Heart left ventricle (tissue), 16 donors: ENCODE results near the gene LRMDA. TPM values are rescaled to one million over a fixed set of nuclear protein-coding genes. Genes with fewer than 3 reads are reported as not detected.

ENCODE experiments used
- ATAC-seq, 4 donors: fragments of 200-7000 bp; cut with Tn5 transposase; one replicate each; pipeline ENCODE4 v1.9.1; 2020 to 2022; ENCODE audit warnings: moderate library complexity in 4 of 4, mild to moderate bottlenecking in 3 of 4, moderate number of reproducible peaks in 1 of 4
- DNase-seq, 5 donors: peaks; one replicate each; pipeline ENCODE4 v3.0.0-alpha.2; 2020
- H3K27ac ChIP-seq, 12 donors: fragments of 200-600 bp; sonication (generic) in 4 of 12; one replicate each; pipeline versions ENCODE4 v1.5.0 to v1.8.0; 2016 to 2022; ENCODE audit warnings: mild to moderate bottlenecking in 2 of 12
- H3K27me3 ChIP-seq, 9 donors: fragments of 200-600 bp; sonication (generic) in 2 of 9; one replicate each; pipeline versions ENCODE4 v1.5.1 to v1.8.0; 2016 to 2022; ENCODE audit warnings: mild to moderate bottlenecking in 3 of 9
- H3K36me3 ChIP-seq, 9 donors: fragments of 200-600 bp; sonication (generic) in 2 of 9; one replicate each; pipeline versions ENCODE4 v1.5.0 to v1.8.0; 2018 to 2022; ENCODE audit warnings: mild to moderate bottlenecking in 2 of 9
- H3K4me1 ChIP-seq, 12 donors: fragments of 200-600 bp; sonication (generic) in 4 of 12; one replicate each; pipeline versions ENCODE4 v1.5.0 to v1.8.0; 2016 to 2022; ENCODE audit warnings: mild to moderate bottlenecking in 3 of 12
- H3K4me3 ChIP-seq, 12 donors: fragments of 200-600 bp; sonication (generic) in 4 of 12; one replicate each; pipeline versions ENCODE4 v1.5.0 to v1.8.0; 2017 to 2022; ENCODE audit warnings: mild to moderate bottlenecking in 9 of 12, moderate library complexity in 4 of 12
- H3K9me3 ChIP-seq, 12 donors: fragments of 200-600 bp; sonication (generic) in 4 of 12; one replicate each; pipeline versions ENCODE4 v1.5.0 to v1.8.0; 2016 to 2022; ENCODE audit warnings: mild to moderate bottlenecking in 1 of 12
- POLR2A ChIP-seq, 2 donors: fragments of 450-650 bp; IDR thresholded peaks; one replicate each; pipeline ENCODE4 v1.6.1; 2017; ENCODE audit warnings: antibody characterized with exemption in 2 of 2, mild to moderate bottlenecking in 2 of 2, moderate library complexity in 2 of 2
- WGBS, 4 donors: extraction: QIAGEN DNeasy Blood & Tissue Kit in 2 of 4; methylation state at CpG; one replicate each; pipeline versions ENCODE4 v1.1.5 to v1.1.7; 2013 to 2018; 5-methylcytosine and 5-hydroxymethylcytosine counted together
- intact Hi-C, 10 donors: fragments of 100-400 bp; cut with DNase I; formaldehyde crosslinking; loops; one replicate each; pipeline versions ENCODE4 v1.11.1 to v1.14.2; 2022
- polyA plus RNA-seq, 2 donors: library from polyadenylated mRNA; stranded (reverse); fragments of 200-250 nt; gene quantifications; one replicate each; pipeline ENCODE4 v1.2.3, GENCODE V29; 2013
- total RNA-seq, 9 donors: library from RNA; depleted of rRNA in 2 of 9; stranded (reverse); fragments of >200 nt in 2 of 9; fragmentation: NEBNext Ultra II Directional in 3 of 9; extraction: Animal tissue kit (Norgen Biotek cat#: 25700) in 3 of 9; gene quantifications; one replicate each; pipeline versions ENCODE4 v1.1.0 to v1.2.4, GENCODE V29; 2016 to 2023
- TF ChIP-seq, protein P1 (sequence below), 12 donors: fragments of 200-600 bp; sonication (generic) in 4 of 12; IDR thresholded peaks; one replicate each; pipeline versions ENCODE4 v1.5.0 to v1.8.0; 2018 to 2022; ENCODE audit warnings: antibody characterized with exemption in 12 of 12, mild to moderate bottlenecking in 5 of 12
- donor health status: ischemic (EF 13 %, LVEDD 7.1; RV severe dilation, severe dysfunction).
- donor health status: healthy with polysubstance abuse.
- donor health status: DM: no; HTN: yes; CAD: no.
- donor health status: DM: no; HTN: no; CAD: no.
- donor health status: ischemic (EF 25% LVEDD 6.9; RV normal size, moderate dysfunction).
- donor health status: ischemic (EF 25% LVEDD 5.7; RV mildly dilated, moderate dysfunction).
- donor health status: healthy.
- donor health status: DM: yes; HTN: yes; CAD: no.
- donor health status: ischemic (EF 35%, LVEDD 5.7; RV mildly dilated, moderate dysfunction).
- donor health status: nonischemic (EF 11% LVEDD 7.7; RV severe dilation, severe dysfunction).
- donor health status: DM: yes; HTN: yes; CAD: no.
- donor health status: PGD.
- donor health status: ischemic (EF 29% LVEDD 5.4; RV normal size, mild dysfunction).
- donor health status: nonischemic (EF 23%, LVEDD 6.1; RV moderate dilation, normal function).

Gene LRMDA
- total and polyA plus RNA-seq, 11 donors = 2.4 to 34.4 (median 14.9) TPM

DNA sequence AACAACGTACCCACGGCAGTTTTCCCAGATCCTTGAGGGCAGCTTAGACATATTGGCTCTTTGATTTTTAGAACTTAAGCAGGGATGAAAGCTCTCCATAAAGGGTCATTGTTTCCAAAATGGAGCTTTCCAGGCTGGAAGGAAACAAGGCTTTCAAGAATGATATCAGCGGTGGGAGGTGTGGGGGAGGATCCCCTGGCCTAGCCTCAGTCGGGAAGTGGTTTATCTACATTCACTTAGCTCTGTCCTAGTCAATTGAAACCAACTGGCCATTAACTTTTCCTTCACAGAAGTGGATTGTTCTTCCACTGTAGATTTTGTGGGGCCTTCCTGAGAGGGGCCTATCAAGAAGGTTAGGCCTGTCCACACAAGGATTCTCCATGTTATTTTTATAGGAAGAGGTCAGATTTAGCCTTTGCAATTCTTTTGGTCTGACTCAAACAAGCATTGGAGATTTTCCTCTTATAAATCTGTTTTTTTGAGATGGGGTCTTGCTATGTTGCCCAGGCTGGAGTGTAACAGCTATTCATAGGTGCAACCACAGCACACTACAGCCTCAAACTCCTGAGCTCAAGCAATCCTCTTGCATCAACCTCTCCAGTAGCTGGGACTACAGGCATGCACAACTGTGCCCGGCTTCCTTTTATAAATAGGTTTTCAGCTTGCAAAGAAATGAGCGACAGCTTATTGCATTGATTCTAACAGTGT, 343.5 kb downstream of the LRMDA start:
- peak overlapping the region in 11 of 12 donors; percentile 8 to 67 (median 35) for H3K27ac ChIP-seq
- TF ChIP-seq POLR2A (IDR thresholded peaks at IDR 0.05) = no peak
- TF ChIP-seq, protein P1, sequence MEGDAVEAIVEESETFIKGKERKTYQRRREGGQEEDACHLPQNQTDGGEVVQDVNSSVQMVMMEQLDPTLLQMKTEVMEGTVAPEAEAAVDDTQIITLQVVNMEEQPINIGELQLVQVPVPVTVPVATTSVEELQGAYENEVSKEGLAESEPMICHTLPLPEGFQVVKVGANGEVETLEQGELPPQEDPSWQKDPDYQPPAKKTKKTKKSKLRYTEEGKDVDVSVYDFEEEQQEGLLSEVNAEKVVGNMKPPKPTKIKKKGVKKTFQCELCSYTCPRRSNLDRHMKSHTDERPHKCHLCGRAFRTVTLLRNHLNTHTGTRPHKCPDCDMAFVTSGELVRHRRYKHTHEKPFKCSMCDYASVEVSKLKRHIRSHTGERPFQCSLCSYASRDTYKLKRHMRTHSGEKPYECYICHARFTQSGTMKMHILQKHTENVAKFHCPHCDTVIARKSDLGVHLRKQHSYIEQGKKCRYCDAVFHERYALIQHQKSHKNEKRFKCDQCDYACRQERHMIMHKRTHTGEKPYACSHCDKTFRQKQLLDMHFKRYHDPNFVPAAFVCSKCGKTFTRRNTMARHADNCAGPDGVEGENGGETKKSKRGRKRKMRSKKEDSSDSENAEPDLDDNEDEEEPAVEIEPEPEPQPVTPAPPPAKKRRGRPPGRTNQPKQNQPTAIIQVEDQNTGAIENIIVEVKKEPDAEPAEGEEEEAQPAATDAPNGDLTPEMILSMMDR (IDR thresholded peaks at IDR 0.05) = no peak
- ATAC-seq (peak in 2 of 4 donors; percentile 53 to 69), DNase-seq (peak in 3 of 5 donors; percentile 28 to 50 (median 41))
- H3K4me1 ChIP-seq = peaks cover 0 to 56% (median 17%) of the 10 kb centered on the region in 12 donors
- H3K4me3 ChIP-seq = no peak overlapping the region
- intact Hi-C loops = loop anchor here in 8 of 10 donors (5.0 to 10.0 kb wide), 4 partner anchors 120 to 378 kb away; partner anchors contain the start of gene ZNF503 (in 6 of the 8)
- H3K36me3 ChIP-seq = no peaks in the 10 kb centered on the region
- 67 to 79% (median 74%) methylated on average over 6 of the region's 6 CpGs for WGBS, 4 donors
- H3K9me3 ChIP-seq = no peaks in the 10 kb centered on the region
- no peaks in the 10 kb centered on the region for H3K27me3 ChIP-seq

DNA sequence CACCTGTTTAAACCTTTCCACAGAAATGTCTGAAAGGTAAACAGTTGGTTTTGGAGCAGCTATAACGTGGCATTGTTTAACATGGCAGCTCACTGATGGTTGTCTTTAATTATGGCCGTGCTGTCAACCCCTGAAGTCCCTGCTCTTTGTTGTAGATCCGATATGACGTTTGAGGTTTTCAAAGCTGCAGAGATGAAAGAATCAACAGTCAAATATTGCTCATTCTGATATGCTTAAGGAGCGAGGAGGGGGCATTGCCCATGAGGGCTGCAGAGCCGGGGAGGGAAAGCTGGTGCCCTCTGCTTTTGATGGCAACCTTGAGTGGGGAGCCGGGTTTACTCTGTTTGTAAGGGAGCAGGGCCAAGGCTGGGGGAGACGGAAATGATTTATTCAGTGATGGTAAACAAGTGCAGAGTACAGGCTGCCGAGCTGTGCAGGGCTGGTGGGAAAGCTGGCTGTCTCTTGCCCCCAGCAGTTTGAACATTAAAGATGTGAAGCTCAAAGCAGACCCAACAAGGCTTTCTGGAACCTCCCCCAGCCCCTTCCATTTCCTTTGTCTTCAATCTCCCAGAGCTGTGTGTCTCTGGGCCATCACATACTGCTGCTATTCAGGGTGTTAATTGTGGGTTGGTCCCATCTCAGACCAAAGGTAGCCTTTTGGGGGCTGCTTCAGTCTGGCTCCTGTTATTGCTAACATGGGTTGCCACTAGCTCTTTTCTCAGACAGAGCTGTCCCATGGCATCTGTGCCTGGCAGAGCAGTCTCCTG, 345.5 kb downstream of the LRMDA start:
- 82 to 95% (median 91%) methylated on average over 9 of the region's 9 CpGs for WGBS, 4 donors
- Histone ChIP-seq H3K4me3 (no peak overlapping the region), H3K27ac (no peak overlapping the region), H3K4me1 (peaks cover 0 to 36% (median 7%) of the 10 kb centered on the region in 12 donors), H3K9me3 (no peaks in the 10 kb centered on the region), H3K36me3 (no peaks in the 10 kb centered on the region), H3K27me3 (no peaks in the 10 kb centered on the region)
- ATAC-seq = no peak
- no peak for TF ChIP-seq POLR2A (IDR thresholded peaks at IDR 0.05)
- TF ChIP-seq, protein P1 (IDR thresholded peaks at IDR 0.05) = no peak
- no peak for DNase-seq
- intact Hi-C loops = loop anchor here in 6 of 10 donors (10.0 kb wide), 2 partner anchors 122 to 372 kb away; partner anchors contain the start of gene ZNF503 (in 5 of the 6)

- intact Hi-C loops = loop anchor here in 6 of 10 donors (10.0 kb wide), 2 partner anchors 124 to 374 kb away; partner anchors contain the start of gene ZNF503 (in 5 of the 6)
- DNase-seq (no peak), ATAC-seq (peak in 1 of 4 donors; percentile 30)
- Histone ChIP-seq H3K27ac (peak overlapping the region in 7 of 12 donors; percentile 25 to 64 (median 47)), H3K4me1 (peaks cover 0 to 31% (median 9%) of the 10 kb centered on the region in 12 donors), H3K36me3 (no peaks in the 10 kb centered on the region), H3K27me3 (no peaks in the 10 kb centered on the region), H3K9me3 (no peaks in the 10 kb centered on the region), H3K4me3 (no peak overlapping the region)
- TF ChIP-seq, protein P1 (IDR thresholded peaks at IDR 0.05) = no peak
- no peak for TF ChIP-seq POLR2A (IDR thresholded peaks at IDR 0.05)
Measured at GRCh38 chr10:75778665-75779064, 347.2 kb downstream of the LRMDA start.

GRCh38 chr10:75779276-75779675, 347.9 kb downstream of the LRMDA start:
- intact Hi-C loops = loop anchor here in 6 of 10 donors (10.0 kb wide), 2 partner anchors 124 to 374 kb away; partner anchors contain the start of gene ZNF503 (in 5 of the 6)
- 86 to 91% (median 88%) methylated on average over 1 of the region's 1 CpG for WGBS, 4 donors

More at GRCh38 chr10:75779276-75779675, 347.9 kb downstream of the LRMDA start:
- Histone ChIP-seq H3K4me3 (no peak overlapping the region), H3K27me3 (no peaks in the 10 kb centered on the region), H3K9me3 (no peaks in the 10 kb centered on the region), H3K36me3 (no peaks in the 10 kb centered on the region), H3K4me1 (peaks cover 0 to 26% (median 9%) of the 10 kb centered on the region in 12 donors), H3K27ac (peak overlapping the region in 6 of 12 donors; percentile 25 to 64 (median 46))
- TF ChIP-seq, protein P1 (IDR thresholded peaks at IDR 0.05) = no peak
- no peak for TF ChIP-seq POLR2A (IDR thresholded peaks at IDR 0.05)
- no peak for DNase-seq
- peak; percentile 35 to 73 (median 54) for ATAC-seq
